CD4-positive, alpha-beta T cell (primary cell): Measurements from ENCODE around the gene SCN4A. TPM values are rescaled to one million over a fixed set of nuclear protein-coding genes. Genes with fewer than 3 reads are reported as not detected.

ENCODE experiments used
- ATAC-seq: fragments of 200-7000 bp; cut with Tn5 transposase; one replicate; pipeline ENCODE4 v1.10.0; 2022; ENCODE audit warnings: mild to moderate bottlenecking; ENCODE audit not compliant: poor library complexity
- CTCF ChIA-PET: fragments of 350-600 bp; sonication (Branson Sonifier 250); formaldehyde crosslinking; loops from one replicate; lab custom pipeline; 2021; ENCODE audit warnings: antibody characterized with exemption, inconsistent platforms; lab: Charles Lee
- POLR2A ChIA-PET: fragments of 350-600 bp; sonication (Branson Sonifier 250); formaldehyde crosslinking; loops from one replicate; lab custom pipeline; 2021; ENCODE audit warnings: antibody characterized with exemption, inconsistent platforms; lab: Charles Lee
- DNase-seq, 14 experiments: peaks; one replicate each; pipeline ENCODE4 v3.0.0-alpha.2; 2013 to 2020; ENCODE audit warnings: mixed read lengths in 2 of 14
- H3K27ac ChIP-seq, 2 donors: one replicate each; pipeline versions ENCODE4 v1.5.1 to v1.7.0; 2013; ENCODE audit warnings: low read length in 2 of 2, low read depth in 1 of 2, mild to moderate bottlenecking in 1 of 2
- H3K27me3 ChIP-seq, 2 experiments: 1 replicate in 1 of 2; 2 replicates in 1 of 2; pipeline versions ENCODE4 v1.6.1 to v1.7.0; 2013; ENCODE audit warnings: low read length in 2 of 2, control low read depth in 1 of 2, mild to moderate bottlenecking in 1 of 2, moderate library complexity in 1 of 2; ENCODE audit not compliant: insufficient read depth in 2 of 2, control insufficient read depth in 1 of 2
- H3K36me3 ChIP-seq: one replicate; pipeline ENCODE4 v1.6.1; 2013; ENCODE audit warnings: low read length, control low read depth; ENCODE audit not compliant: insufficient read depth
- H3K4me1 ChIP-seq: one replicate; pipeline ENCODE4 v1.6.1; 2013; ENCODE audit warnings: low read length, control low read depth; ENCODE audit not compliant: insufficient read depth
- H3K4me3 ChIP-seq: one replicate; pipeline ENCODE4 v1.5.1; 2013; ENCODE audit warnings: mild to moderate bottlenecking, low read length, moderate library complexity
- H3K9me3 ChIP-seq, 2 experiments: 1 replicate in 1 of 2; 2 replicates in 1 of 2; pipeline versions ENCODE4 v1.6.1 to v1.7.0; 2013; ENCODE audit warnings: low read length in 2 of 2, mild to moderate bottlenecking in 2 of 2, control low read depth in 1 of 2, moderate library complexity in 1 of 2; ENCODE audit not compliant: control insufficient read depth in 1 of 2, insufficient read depth in 1 of 2
- H3K27ac Mint-ChIP-seq: one replicate; pipeline ENCODE4 v1.8.0; 2020; ENCODE audit warnings: mixed read lengths
- H3K27me3 Mint-ChIP-seq: one replicate; pipeline ENCODE4 v1.8.0; 2021; ENCODE audit warnings: mixed read lengths
- H3K36me3 Mint-ChIP-seq: one replicate; pipeline ENCODE4 v1.8.0; 2021; ENCODE audit warnings: low read depth, mixed read lengths
- H3K4me1 Mint-ChIP-seq: one replicate; pipeline ENCODE4 v1.8.0; 2021; ENCODE audit warnings: low read depth, mixed read lengths
- H3K4me3 Mint-ChIP-seq: one replicate; pipeline ENCODE4 v1.8.0; 2020; ENCODE audit warnings: mild to moderate bottlenecking, mixed read lengths
- H3K9me3 Mint-ChIP-seq: one replicate; pipeline ENCODE4 v1.8.0; 2020; ENCODE audit warnings: mixed read lengths
- CTCF ChIP-seq: fragments of 200-600 bp; IDR thresholded peaks from one replicate; pipeline ENCODE4 v1.8.0; 2022; ENCODE audit warnings: antibody characterized with exemption, mild to moderate bottlenecking
- intact Hi-C, 2 experiments: fragments of 100-400 bp; cut with DNase I in 1 of 2; cut with micrococcal nuclease in 1 of 2; formaldehyde crosslinking; loops; one replicate each; pipeline versions ENCODE4 v1.15.1 to v1.9.0; 2023 to 2025; cut with DNase I, micrococcal nuclease
- total RNA-seq, 174 experiments: library from RNA in 2 of 174; stranded (reverse) in 2 of 174; gene quantifications; one replicate each; pipeline ENCODE4 v1.2.3 and lab custom pipeline; 2021 to 2026

SCN4A gene
- total RNA-seq, 2 experiments from 2014 or later = 0.03 TPM; not detected in 1

GRCh38 chr17:63929860-63930766 is 42.6 kb downstream of the SCN4A start:
- H3K4me1 Mint-ChIP-seq = peaks cover 26% of the 10 kb centered on the region
- H3K4me3 Mint-ChIP-seq = peak overlapping the region; percentile 92
- H3K27ac Mint-ChIP-seq = peak overlapping the region; percentile 92
- H3K27me3 Mint-ChIP-seq = no peaks in the 10 kb centered on the region
- H3K9me3 Mint-ChIP-seq = no peaks in the 10 kb centered on the region
- no peaks in the 10 kb centered on the region for H3K9me3 ChIP-seq
- POLR2A ChIA-PET = interaction anchor here (0.8 kb wide), 1 partner anchor 68 kb away, joined by 3 read pairs; the partner anchor contains the start of gene PRR29
- ATAC-seq = no peak
- intact Hi-C loops = loop anchor here in 1 of 2 experiments (5.0 kb wide), 1 partner anchor 57 kb away; no protein-coding TSS in a partner anchor
- peaks cover 10% of the 10 kb centered on the region for H3K36me3 Mint-ChIP-seq
- no peak for DNase-seq
- TF ChIP-seq CTCF = no peak
- no peaks in the 10 kb centered on the region for H3K27me3 ChIP-seq
- CTCF ChIA-PET = interaction anchor here (0.6 to 1.8 kb wide), 4 partner anchors 11 to 96 kb away, joined by 3 to 5 read pairs (median 3); no protein-coding TSS in a partner anchor
- peaks cover 33% of the 10 kb centered on the region for H3K4me1 ChIP-seq
- peak overlapping the region in 1 of 2 donors; percentile 63 for H3K27ac ChIP-seq
- peaks cover 25% of the 10 kb centered on the region for H3K36me3 ChIP-seq
- H3K4me3 ChIP-seq = no peak overlapping the region

- H3K27ac ChIP-seq = no peak overlapping the region
- H3K36me3 Mint-ChIP-seq = peaks cover 10% of the 10 kb centered on the region
- intact Hi-C loops = no loop called here
- peaks cover 33% of the 10 kb centered on the region for H3K4me1 ChIP-seq
- TF ChIP-seq CTCF = no peak
- H3K4me3 Mint-ChIP-seq = peak overlapping the region; percentile 25
- ChIA-PET POLR2A (no interaction called here), CTCF (interaction anchor here (1.3 to 2.2 kb wide), 3 partner anchors 10 to 113 kb away, joined by 3 to 8 read pairs (median 5); no protein-coding TSS in a partner anchor)
- no peaks in the 10 kb centered on the region for H3K9me3 ChIP-seq
- no peak overlapping the region for H3K27ac Mint-ChIP-seq
- ATAC-seq (no peak), DNase-seq (no peak)
- no peaks in the 10 kb centered on the region for H3K27me3 Mint-ChIP-seq
- H3K4me3 ChIP-seq = no peak overlapping the region
- H3K27me3 ChIP-seq = no peaks in the 10 kb centered on the region
- H3K4me1 Mint-ChIP-seq = peaks cover 26% of the 10 kb centered on the region
- peaks cover 25% of the 10 kb centered on the region for H3K36me3 ChIP-seq
- no peaks in the 10 kb centered on the region for H3K9me3 Mint-ChIP-seq
These were observed 43.6 kb downstream of the SCN4A start for GRCh38 chr17:63928966-63929695.

- H3K27me3 ChIP-seq = no peaks in the 10 kb centered on the region
- Mint-ChIP-seq H3K4me3 (no peak overlapping the region), H3K9me3 (no peaks in the 10 kb centered on the region), H3K27ac (no peak overlapping the region), H3K27me3 (no peaks in the 10 kb centered on the region), H3K4me1 (peaks cover 26% of the 10 kb centered on the region), H3K36me3 (peaks cover 10% of the 10 kb centered on the region)
- no peaks in the 10 kb centered on the region for H3K9me3 ChIP-seq
- peaks cover 25% of the 10 kb centered on the region for H3K36me3 ChIP-seq
- H3K27ac ChIP-seq = peak overlapping the region in 1 of 2 donors; percentile 2
- TF ChIP-seq CTCF = no peak
- ATAC-seq (no peak), DNase-seq (no peak)
- intact Hi-C loops = no loop called here
- CTCF ChIA-PET = interaction anchor here (0.8 to 2.2 kb wide), 3 partner anchors 18 to 114 kb away, joined by 3 to 8 read pairs (median 3); no protein-coding TSS in a partner anchor
- POLR2A ChIA-PET = interaction anchor here (0.6 to 1.0 kb wide), 2 partner anchors 92 to 217 kb away, joined by 4 read pairs; no protein-coding TSS in a partner anchor
- H3K4me3 ChIP-seq = no peak overlapping the region
- peaks cover 30% of the 10 kb centered on the region for H3K4me1 ChIP-seq
These were observed 44.5 kb downstream of the SCN4A start for GRCh38 chr17:63928172-63928666.
